Motor neuron (in vitro differentiated cells): ENCODE data around the gene PRKCB. TPM values are rescaled to one million over a fixed set of nuclear protein-coding genes. Genes with fewer than 3 reads are reported as not detected.
"Not testable (repeated sequence)": the region's sequence is repeated elsewhere in the genome, so short reads cannot be mapped to it uniquely, and the experiment has no call there.

ENCODE experiments used
- ATAC-seq, 8 experiments: fragments of 200-7000 bp; cut with Tn5 transposase; replicated peaks in 6 of 8; 2 replicates each; pipeline ENCODE4 v1.8.0; 2021; ENCODE audit warnings: mild to moderate bottlenecking in 8 of 8, moderate library complexity in 8 of 8
- H3K27ac ChIP-seq, 2 donors: fragments of 250-450 bp; sonication (Bioruptor Pico); 2 replicates each; pipeline ENCODE4 v1.9.0; 2021; ENCODE audit warnings: antibody characterized with exemption in 2 of 2, mild to moderate bottlenecking in 2 of 2, moderate library complexity in 1 of 2
- H3K4me1 ChIP-seq, 2 donors: fragments of 250-450 bp; sonication (Bioruptor Pico); replicated peaks in 1 of 2; 2 replicates each; pipeline ENCODE4 v1.6.1; 2021; ENCODE audit warnings: antibody characterized with exemption in 2 of 2, mild to moderate bottlenecking in 2 of 2, moderate library complexity in 1 of 2
- H3K4me3 ChIP-seq, 5 donors: fragments of 250-450 bp; sonication (Bioruptor Pico); 2 replicates each; pipeline ENCODE4 v1.9.0; 2021; ENCODE audit warnings: antibody characterized with exemption in 5 of 5, mild to moderate bottlenecking in 5 of 5, moderate library complexity in 4 of 5
- whole genome bisulfite sequencing, 10 experiments: fragments of 450-650 bp; shearing (Covaris generic); methylation state at CpG; one replicate each; pipeline ENCODE4 v1.0.0; 2022; 5-methylcytosine and 5-hydroxymethylcytosine counted together
- in situ Hi-C, 9 experiments: fragments of 400-800 bp; cut with MboI; loops; one replicate each; pipeline ENCODE4 v1.15.0; 2021; ENCODE audit warnings: low sequenced_read_pairs in 9 of 9, low pct_unique_long_range_greater_than_20kb in 2 of 9; ENCODE audit not compliant: unreplicated experiment in 9 of 9
- total RNA-seq, 8 experiments: library from RNA; unstranded; fragments of 300-600 nt; gene quantifications; 2 replicates each; pipeline versions ENCODE4 v1.2.3 to v1.2.4, GENCODE V29; 2022

PRKCB gene
- total RNA-seq, 8 experiments from 2014 or later: 0.10 to 21.0 (median 4.8) TPM

- in situ Hi-C loops: loop anchor here in 1 of 9 experiments (25.0 kb wide), 1 partner anchor 90 kb away; no protein-coding TSS in a partner anchor
- Histone ChIP-seq H3K4me1 (peaks cover 2 to 4% of the 10 kb centered on the region in 2 donors), H3K27ac (no peak overlapping the region), H3K4me3 (no peak overlapping the region)
- ATAC-seq: no peak
- WGBS, 10 experiments: 0 to 100% (median 43%) methylated on average over 1 to 2 of the region's 4 CpGs; no CpG with 5 or more reads in 2 of the 10 experiments
Observed at GRCh38 chr16:23902034-23902747, 66.4 kb downstream of the PRKCB start.

DNA sequence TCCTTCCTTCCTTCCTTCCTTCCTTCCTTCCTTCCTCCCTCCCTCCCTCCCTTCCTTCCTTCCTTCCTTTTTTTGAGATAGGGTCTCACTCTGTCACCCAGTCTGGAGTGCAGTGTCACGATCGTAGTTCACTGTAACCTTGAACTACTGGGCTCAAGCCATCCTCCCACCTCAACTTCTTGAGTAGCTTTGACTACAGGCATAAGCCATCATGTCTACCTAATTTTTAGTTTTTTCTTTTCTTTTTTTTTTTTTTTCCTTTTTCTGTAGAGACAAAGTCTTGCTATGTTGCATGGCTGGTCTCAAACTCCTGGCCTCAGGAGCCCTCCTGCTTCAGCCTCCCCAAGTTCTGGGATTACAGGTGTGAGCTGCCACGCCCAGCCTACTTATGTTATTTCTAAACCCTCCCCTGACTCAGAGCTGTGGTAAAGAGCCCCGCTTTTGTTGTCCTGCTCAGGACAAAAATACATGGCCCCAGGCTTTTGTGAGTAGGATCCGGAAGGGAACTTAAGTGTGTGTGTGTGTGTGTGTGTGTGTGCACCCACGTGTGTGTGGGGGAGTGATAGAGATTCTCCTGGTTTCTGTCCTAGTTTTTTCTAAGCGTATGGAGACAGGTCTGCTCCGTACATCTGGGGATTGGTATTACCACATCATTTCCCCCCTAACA lies 67.1 kb downstream of the PRKCB start:
- in situ Hi-C loops: loop anchor here in 1 of 9 experiments (25.0 kb wide), 1 partner anchor 91 kb away; no protein-coding TSS in a partner anchor
- Histone ChIP-seq H3K27ac (no peak overlapping the region), H3K4me3 (no peak overlapping the region), H3K4me1 (peaks cover 2 to 4% of the 10 kb centered on the region in 2 donors)
- ATAC-seq: no peak
- WGBS, 10 experiments: 0 to 86% (median 43%) methylated on average over 2 to 6 of the region's 8 CpGs; no CpG with 5 or more reads in 2 of the 10 experiments

GRCh38 chr16:23905027-23905426 lies 69.2 kb downstream of the PRKCB start:
- in situ Hi-C loops: loop anchor here in 1 of 9 experiments (25.0 kb wide), 1 partner anchor 93 kb away; no protein-coding TSS in a partner anchor
- no peak overlapping the region for H3K4me3 ChIP-seq
- 3 to 40% (median 21%) methylated on average over 1 to 7 of the region's 8 CpGs; no CpG with 5 or more reads in 1 of the 10 experiments for WGBS, 10 experiments
- H3K27ac ChIP-seq: no peak overlapping the region
- peak in 6 of 8 experiments; percentile 64 to 98 (median 71) for ATAC-seq
- H3K4me1 ChIP-seq: peaks cover 2 to 4% of the 10 kb centered on the region in 2 donors

DNA sequence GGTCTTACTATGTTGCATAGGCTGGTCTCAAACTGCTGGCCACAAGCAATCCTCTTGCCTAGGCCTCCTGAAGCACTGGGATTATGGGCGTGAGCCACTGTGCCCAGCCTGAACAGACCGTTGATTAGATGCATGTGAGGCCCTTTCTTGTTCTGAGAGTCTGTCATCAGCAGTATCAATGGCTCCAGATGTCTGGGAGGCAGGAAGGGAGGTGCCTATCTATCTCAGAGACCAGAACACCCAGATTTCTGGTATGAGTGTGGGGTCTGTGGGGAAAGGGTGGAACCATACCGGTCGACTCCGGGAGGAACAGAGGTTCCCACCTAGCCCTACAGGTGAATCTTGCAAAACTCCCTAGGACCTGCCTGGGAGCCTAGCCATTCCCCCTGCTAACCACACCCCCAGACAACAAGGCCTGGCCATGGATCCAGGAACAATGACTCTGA lies 71.7 kb downstream of the PRKCB start:
- Histone ChIP-seq H3K4me3 (no peak overlapping the region), H3K4me1 (no peaks in the 10 kb centered on the region), H3K27ac (no peak overlapping the region)
- peak in 1 of 8 experiments; percentile 31 for ATAC-seq
- in situ Hi-C loops: loop anchor here in 1 of 9 experiments (25.0 kb wide), 1 partner anchor 95 kb away; no protein-coding TSS in a partner anchor
- 8 to 93% (median 62%) methylated on average over 1 to 5 of the region's 5 CpGs; no CpG with 5 or more reads in 4 of the 10 experiments for WGBS, 10 experiments

DNA sequence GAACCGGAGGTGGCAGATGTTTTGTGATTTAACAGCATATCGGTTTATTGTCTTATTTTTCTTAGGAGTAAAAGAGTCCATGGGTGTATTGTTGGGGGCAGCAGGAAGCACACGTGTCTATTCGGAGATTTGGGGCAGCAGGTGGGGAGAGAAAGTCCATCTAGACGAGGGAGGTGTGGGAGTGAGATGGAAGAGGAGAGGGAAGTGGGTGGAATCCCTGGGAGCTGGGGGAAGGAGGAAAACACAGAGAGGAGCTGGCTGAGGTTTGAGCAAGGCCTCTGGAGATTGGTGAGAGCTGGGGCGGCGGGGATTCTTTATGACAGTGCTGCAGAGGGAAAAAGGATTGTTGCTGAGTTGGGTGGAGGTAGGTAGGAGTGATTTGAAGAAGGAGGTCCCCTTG lies 72.1 kb downstream of the PRKCB start:
- no peak for ATAC-seq
- H3K27ac ChIP-seq: no peak overlapping the region
- no peak overlapping the region for H3K4me3 ChIP-seq
- no peaks in the 10 kb centered on the region for H3K4me1 ChIP-seq
- in situ Hi-C loops: loop anchor here in 1 of 9 experiments (25.0 kb wide), 1 partner anchor 96 kb away; no protein-coding TSS in a partner anchor
- WGBS, 10 experiments: 0 to 73% (median 19%) methylated on average over 2 to 5 of the region's 7 CpGs; no CpG with 5 or more reads in 4 of the 10 experiments

DNA sequence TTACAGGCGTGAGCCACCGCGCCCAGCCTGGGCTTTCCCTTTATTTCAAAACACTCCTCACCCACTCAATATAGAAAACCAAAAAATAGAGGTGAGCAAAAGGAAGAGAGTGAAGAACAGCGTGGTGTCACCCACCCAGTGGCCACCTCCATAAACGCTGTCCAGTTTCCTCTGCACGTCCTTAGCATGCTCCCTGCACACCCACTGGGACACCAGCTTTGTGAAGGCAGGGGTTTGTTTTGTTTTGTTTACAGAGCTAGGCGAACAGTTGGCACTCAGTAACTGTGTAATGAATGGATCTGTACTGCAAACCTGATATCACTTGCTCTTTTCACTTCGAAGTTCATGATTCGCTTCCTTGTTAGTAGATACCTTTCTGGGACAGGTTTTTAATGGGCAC lies 73.0 kb downstream of the PRKCB start:
- ATAC-seq: peak in 1 of 8 experiments; percentile 12
- Histone ChIP-seq H3K4me3 (no peak overlapping the region), H3K27ac (no peak overlapping the region), H3K4me1 (no peaks in the 10 kb centered on the region)
- in situ Hi-C loops: loop anchor here in 1 of 9 experiments (25.0 kb wide), 1 partner anchor 96 kb away; no protein-coding TSS in a partner anchor
- WGBS, 10 experiments: 44 to 100% (median 70%) methylated on average over 1 to 8 of the region's 9 CpGs; no CpG with 5 or more reads in 1 of the 10 experiments

DNA sequence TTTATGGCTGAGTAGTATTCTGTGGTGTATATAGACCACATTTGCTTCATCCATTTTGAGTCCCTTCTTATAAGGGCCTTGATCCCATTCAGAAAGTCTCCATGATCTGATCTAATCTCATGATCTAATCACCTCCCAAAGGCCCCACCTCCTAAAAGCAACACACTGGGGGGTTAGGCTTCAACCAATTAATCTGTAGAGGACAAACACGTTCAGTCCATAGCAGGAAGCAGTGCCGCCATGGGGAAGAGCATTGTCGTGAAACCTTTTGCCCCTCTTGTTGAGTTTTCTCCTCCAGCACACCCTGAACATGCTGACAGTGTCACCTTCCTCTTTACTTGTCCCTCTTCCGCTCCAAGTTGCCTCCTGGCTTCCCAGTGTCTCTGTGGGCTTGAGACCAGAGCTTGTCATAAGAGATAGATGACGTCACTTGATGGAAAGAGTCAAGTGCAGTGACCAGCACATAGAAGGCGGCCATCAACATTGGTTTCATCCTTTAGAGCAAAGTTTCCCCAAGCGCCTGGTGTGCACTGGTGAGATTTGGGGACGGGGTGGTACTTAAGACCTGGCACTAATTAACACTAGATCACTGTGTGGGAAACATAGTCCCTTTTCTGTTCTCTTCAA lies 74.1 kb downstream of the PRKCB start:
- in situ Hi-C loops: loop anchor here in 1 of 9 experiments (25.0 kb wide), 1 partner anchor 98 kb away; no protein-coding TSS in a partner anchor
- 33 to 100% (median 70%) methylated on average over 2 to 7 of the region's 8 CpGs; no CpG with 5 or more reads in 3 of the 10 experiments for WGBS, 10 experiments
- Histone ChIP-seq H3K4me1 (no peaks in the 10 kb centered on the region), H3K4me3 (no peak overlapping the region), H3K27ac (no peak overlapping the region)
- ATAC-seq: no peak

- in situ Hi-C loops: loop anchor here in 1 of 9 experiments (25.0 kb wide), 1 partner anchor 103 kb away; no protein-coding TSS in a partner anchor
- WGBS, 10 experiments: 0 to 44% (median 14%) methylated on average over 1 to 5 of the region's 6 CpGs
- Histone ChIP-seq H3K4me3 (no peak overlapping the region), H3K27ac (no peak overlapping the region), H3K4me1 (peaks cover 0 to 4% of the 10 kb centered on the region in 2 donors)
- ATAC-seq: peak in 5 of 8 experiments; percentile 68 to 89 (median 79)
Observed at GRCh38 chr16:23914946-23915530, 79.3 kb downstream of the PRKCB start.

- H3K27ac ChIP-seq, H3K4me1 ChIP-seq, ATAC-seq, H3K4me3 ChIP-seq: not testable (repeated sequence)
- in situ Hi-C loops: loop anchor here in 1 of 9 experiments (25.0 kb wide), 1 partner anchor 104 kb away; no protein-coding TSS in a partner anchor
- WGBS, 10 experiments: 0 to 86% (median 67%) methylated on average over 1 of the region's 1 CpG; no CpG with 5 or more reads in 3 of the 10 experiments
Observed at GRCh38 chr16:23916552-23916951, 80.8 kb downstream of the PRKCB start.

DNA sequence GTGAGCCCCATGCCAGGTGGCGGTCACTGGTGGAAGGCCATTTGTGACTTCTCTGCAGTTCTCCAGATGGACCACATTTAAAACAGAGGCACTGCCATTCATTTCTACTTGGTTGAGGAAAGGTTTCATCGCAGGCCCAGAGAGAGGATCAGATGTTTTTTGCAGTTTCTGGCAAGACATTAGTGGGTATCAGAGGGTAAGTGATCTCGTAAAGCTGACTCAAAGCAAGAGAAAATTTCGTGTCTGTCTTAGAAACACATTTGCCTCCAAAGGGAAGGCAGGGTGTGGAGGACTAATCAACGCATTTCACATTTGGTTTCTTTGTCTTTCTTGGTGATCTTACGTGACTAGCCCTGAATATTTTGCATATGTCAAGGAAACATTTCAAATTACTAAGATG lies 81.8 kb downstream of the PRKCB start:
- no peak for ATAC-seq
- peaks cover 0 to 4% of the 10 kb centered on the region in 2 donors for H3K4me1 ChIP-seq
- H3K27ac ChIP-seq: no peak overlapping the region
- in situ Hi-C loops: loop anchor here in 1 of 9 experiments (25.0 kb wide), 1 partner anchor 105 kb away; no protein-coding TSS in a partner anchor
- WGBS, 10 experiments: 3 to 92% (median 80%) methylated on average over 1 to 6 of the region's 6 CpGs; no CpG with 5 or more reads in 1 of the 10 experiments
- no peak overlapping the region for H3K4me3 ChIP-seq

GRCh38 chr16:23920446-23920845 lies 84.7 kb downstream of the PRKCB start:
- WGBS, 10 experiments: 0% methylated on average over 1 of the region's 2 CpGs; no CpG with 5 or more reads in 9 of the 10 experiments
- no peak overlapping the region for H3K4me3 ChIP-seq
- ATAC-seq: no peak
- H3K27ac ChIP-seq: no peak overlapping the region
- in situ Hi-C loops: loop anchor here in 1 of 9 experiments (25.0 kb wide), 1 partner anchor 108 kb away; no protein-coding TSS in a partner anchor
- no peaks in the 10 kb centered on the region for H3K4me1 ChIP-seq

DNA sequence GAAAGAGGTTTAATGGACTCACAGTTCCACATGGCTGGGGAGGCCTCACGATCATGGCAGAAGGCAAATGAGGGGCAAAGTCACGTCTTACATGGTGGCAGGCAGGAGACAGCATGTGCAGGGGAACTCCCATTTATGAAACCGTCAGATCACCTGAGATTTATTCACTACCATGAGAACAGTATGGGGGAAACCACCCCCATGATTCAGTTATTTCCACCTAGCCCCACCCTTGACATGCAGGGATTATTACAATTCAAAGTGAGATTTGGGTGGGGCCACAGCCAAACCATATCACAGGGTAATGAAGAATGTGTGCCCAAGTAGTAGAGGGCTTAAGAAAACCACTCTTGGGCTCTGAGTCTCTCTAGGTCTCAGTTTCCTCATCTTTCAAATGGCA lies 85.1 kb downstream of the PRKCB start:
- in situ Hi-C loops: loop anchor here in 1 of 9 experiments (25.0 kb wide), 1 partner anchor 109 kb away; no protein-coding TSS in a partner anchor
- WGBS, 10 experiments: 60 to 82% (median 68%) methylated on average over 1 to 2 of the region's 3 CpGs; no CpG with 5 or more reads in 6 of the 10 experiments

More for the DNA sequence above, 85.1 kb downstream of the PRKCB start:
- Histone ChIP-seq H3K27ac (no peak overlapping the region), H3K4me1 (no peaks in the 10 kb centered on the region), H3K4me3 (no peak overlapping the region)
- no peak for ATAC-seq
